CD4-positive, alpha-beta T cell treated with Interleukin-4 for 1 hour (primary cell): ENCODE measurements around the gene EVI5.
"Not testable (repeated sequence)": the region's sequence is repeated elsewhere in the genome, so short reads cannot be mapped to it uniquely, and the experiment has no call there.

Experiments used
- DNase-seq, 2 donors: peaks; one replicate each; pipeline ENCODE4 v3.0.0-alpha.2; 2020 to 2022

EVI5 gene

DNA sequence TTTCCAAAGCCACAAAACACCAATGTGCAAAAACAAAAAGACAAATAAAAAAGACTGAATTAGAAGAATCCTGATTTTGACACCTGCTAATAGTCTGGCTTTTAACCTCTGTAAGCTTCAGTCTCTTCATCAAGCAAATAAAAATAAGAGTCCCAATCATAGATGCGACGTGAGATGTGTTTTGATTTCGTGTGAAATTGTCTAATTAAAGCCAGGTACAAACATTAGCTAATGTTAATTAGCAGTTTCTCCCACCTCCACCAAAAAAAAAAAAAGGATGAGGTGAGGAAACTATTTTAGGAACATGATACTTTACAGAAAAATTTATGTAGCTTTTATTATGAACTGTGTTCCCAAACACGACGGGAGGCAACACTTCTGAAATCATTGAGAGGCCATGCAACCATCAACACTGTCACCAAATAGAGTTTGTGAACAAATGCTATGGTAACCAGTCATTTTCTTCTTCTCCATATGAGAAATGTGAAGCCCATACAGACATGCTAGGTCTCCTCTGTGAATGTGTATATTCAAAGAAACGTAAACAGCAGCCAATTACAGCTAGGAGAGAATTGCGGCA, 6.7 kb upstream of the EVI5 start:
- DNase-seq = no peak

GRCh38 chr1:92790867-92791266, 6.0 kb upstream of the EVI5 start:
- no peak for DNase-seq

GRCh38 chr1:92790081-92790480, 5.2 kb upstream of the EVI5 start:
- DNase-seq = no peak

DNA sequence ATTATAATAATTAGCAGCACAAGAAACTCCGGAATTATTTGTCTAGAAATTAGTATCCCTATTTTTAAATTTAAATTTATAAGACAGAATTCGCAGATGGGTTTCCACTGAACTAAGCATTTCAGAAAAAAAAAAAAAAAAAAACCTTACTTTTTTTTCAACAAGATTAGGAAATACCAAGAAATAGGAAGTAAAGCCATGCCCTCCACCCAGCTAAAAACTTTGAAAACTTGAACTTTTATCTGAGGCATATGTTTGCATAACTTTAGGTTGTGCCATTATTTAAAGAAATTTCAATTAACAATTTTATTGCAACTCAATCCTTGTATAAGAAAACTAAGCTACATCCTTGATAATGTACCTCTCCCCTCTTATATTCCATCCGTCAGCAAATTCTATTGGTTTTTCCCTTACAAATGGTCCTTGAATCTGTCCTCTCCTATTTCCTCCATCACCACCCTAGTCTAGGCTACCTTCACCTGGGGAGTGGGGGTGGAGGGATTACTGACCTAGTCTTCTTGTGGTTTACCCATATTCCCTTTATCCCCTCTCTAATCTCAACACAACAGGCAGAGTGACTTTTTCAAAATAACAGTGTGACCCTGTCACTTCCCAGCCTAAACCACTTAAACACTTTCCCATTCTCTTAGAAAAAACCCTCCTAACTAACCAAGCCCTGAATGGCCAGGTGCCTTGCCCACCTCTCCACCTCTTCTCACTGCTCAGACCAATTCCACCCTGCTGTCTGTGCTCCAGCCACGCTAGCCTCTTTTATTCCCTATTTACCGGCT, 1.4 kb upstream of the EVI5 start:
- no peak for DNase-seq

GRCh38 chr1:92784021-92784638, 778 bp downstream of the EVI5 start:
- peak in 1 of 2 donors; percentile 48 for DNase-seq

GRCh38 chr1:92783550-92783949, 1.4 kb downstream of the EVI5 start:
- not testable (repeated sequence) for DNase-seq

- DNase-seq = no peak
Measured at GRCh38 chr1:92778376-92778775, 6.5 kb downstream of the EVI5 start.

GRCh38 chr1:92774407-92774806, 10.5 kb downstream of the EVI5 start:
- DNase-seq = no peak

DNA sequence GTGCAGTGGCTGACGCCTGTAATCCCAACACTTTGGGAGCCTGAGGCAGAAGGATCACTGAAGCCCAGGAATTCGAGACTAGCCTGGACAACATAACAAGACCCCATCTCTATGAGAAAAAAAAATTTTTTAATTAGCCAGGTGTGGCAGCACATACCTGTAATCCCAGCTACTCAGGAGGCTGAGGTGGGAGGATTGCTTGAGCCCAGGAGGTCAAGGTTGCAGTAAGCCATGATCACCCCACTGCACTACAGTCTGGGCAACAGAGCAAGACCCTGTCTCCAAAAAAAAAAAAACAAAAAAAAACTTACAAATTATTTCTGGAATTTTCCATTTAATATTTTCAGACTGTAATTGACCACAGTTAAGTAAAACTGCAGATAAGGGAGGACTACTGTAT, 11.2 kb downstream of the EVI5 start:
- DNase-seq = not testable (repeated sequence)

- no peak for DNase-seq
Measured at GRCh38 chr1:92769856-92770255, 15.1 kb downstream of the EVI5 start.

DNA sequence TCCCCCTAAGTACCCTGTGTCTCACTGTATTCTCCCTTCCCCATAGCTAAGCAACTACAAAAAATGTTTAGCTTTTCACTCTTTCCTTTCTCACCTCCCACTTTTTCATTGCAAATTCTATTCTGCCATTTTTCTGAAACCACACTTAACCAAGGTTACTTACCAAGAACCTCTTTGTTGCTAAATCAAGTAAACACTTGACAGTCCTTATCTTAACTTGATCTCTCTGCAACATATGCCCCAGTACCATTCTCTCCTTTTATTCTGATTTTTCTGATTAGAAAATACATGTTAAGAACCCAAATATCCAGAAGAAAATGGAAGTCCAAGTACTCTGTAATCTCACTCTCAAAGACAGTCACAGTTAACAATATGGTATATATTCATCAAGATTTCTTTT, 16.0 kb downstream of the EVI5 start:
- no peak for DNase-seq

DNA sequence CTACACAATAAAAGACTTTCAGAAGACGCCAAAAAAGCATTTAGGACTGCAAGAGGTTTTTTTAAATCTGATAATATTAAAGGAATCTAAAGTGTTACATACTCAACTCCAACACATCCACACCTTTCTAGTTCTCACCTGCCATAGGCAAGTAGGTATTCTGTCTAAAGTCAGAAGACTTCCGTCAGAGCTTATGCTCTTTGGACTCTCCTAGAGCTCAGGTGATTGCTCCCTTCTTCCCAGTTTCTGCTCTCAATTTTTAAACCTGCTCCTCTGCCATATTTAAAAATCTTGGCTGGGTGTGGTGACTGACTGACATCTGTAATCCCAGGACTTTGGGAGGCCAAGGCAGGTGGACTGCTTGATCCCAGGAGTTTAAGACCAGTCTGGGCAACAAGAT, 16.6 kb downstream of the EVI5 start:
- no peak for DNase-seq

- DNase-seq = no peak
Measured at GRCh38 chr1:92764116-92764515, 20.8 kb downstream of the EVI5 start.

GRCh38 chr1:92762355-92762754, 22.6 kb downstream of the EVI5 start:
- DNase-seq = no peak

GRCh38 chr1:92759361-92759760, 25.5 kb downstream of the EVI5 start:
- DNase-seq = no peak

DNA sequence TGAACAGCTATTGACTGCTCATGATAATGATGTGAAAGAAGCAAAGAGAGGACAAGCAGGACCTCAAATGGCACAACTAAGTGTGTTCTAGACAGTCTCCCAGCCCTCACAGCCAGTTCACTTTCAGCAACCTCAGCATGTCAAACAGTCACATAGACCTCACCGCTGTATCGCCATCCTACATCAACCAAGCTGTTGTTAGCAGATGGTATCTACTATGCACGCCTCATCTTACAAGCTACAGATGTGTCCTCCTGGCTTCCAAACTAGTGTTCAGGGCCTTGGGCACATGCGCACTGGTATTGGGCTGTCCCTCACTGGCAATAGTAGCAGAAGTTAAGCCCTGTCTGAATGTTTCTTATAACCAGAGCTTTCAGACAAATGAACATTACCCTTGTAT, 28.4 kb downstream of the EVI5 start:
- no peak for DNase-seq

DNA sequence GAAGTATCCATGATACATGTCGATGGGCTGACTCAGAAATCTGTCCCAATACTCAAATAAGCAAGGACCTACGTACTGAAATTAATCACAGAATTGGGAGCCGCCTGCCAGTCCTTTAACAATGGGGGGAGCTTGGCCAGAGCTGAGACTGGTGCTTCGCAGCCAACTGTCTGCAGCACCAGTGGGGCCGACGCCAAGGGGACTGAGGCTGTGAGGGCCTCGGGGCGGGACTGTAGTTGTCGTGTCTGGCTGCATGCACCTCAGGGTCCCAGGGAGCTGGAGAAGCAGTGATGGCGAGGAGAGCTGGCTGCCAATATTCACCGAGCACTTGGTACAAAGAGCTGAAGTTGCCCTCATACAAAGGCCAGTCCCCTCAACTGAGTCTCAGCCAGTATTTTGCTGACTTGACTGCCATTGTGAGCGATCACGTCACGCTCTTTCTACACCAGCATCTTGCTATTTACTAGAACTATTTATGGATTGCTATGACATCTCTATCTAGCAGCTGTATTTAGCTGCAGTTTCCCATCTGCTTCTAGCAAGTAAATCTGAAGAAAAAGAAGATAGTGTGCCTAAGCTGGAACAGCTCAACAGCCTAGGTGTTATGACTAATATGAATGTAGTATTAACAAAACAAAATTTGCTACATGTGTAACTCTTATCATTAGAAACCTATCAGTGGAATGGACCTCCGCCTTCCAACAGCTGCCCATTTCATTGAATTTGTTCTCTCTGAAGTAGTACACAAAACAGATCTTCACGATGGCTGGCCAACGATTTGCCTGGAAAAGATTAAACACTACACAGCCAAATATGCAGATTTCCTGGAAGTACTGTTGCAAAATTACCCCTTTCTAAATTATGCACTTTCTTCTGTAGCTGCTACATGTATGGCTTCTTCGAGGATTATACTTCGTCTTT, 29.1 kb downstream of the EVI5 start:
- DNase-seq = no peak

DNA sequence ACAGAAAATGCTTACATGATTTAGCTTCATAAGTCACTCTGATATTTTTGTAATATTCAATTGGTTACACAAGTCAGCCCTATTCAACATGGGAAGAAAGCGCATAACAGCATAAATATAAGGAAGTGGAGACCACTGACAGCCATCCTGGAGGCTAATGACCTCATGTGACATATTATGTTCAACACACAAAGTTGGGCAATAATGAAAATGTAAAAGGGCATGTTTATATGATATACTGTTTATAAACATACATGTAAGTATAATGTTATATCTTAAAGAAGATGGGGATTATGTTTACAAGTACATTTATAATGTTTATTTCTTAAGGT, 30.2 kb downstream of the EVI5 start:
- DNase-seq = no peak

GRCh38 chr1:92754000-92754718, 30.7 kb downstream of the EVI5 start:
- DNase-seq = no peak

DNA sequence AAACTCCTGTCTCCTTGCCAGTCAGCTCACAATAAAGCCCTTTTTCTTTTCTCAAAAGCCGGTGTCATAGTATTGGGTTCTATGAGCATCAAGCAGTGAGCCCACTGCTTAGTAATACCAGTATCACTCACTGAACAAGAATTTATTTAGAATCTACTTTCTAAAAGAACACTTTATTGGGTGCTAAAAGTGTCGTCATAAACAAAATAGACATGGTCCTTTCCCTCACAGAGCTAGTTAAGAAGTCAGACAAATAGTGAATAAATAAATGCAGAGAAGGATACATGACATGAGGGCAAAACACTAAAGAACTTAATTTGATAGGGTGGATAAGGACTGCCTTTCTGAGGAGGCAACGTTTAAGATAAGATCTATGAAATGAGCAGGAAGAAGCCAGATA, 32.2 kb downstream of the EVI5 start:
- no peak for DNase-seq

GRCh38 chr1:92749024-92749634, 35.8 kb downstream of the EVI5 start:
- DNase-seq = peak; percentile 44 to 54

DNA sequence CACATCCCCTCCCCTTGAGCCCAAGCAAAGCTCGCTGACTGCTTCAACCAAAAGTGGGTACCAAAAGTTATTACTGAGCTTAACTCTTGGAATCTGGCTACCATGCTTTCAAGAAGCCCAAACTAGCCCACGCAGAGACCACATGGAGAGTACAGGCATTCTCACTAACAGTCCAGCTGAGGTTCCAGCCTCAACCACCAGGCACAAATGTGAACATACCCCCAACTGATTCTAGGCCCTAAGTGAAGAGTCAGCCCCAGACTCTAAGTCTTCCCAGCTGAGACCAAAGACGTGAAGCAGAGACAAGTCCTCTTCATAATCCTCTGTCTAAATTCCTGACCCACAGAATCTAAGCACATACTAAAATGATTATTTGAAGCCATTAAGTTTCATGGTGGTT, 36.8 kb downstream of the EVI5 start:
- DNase-seq = no peak
